ENCODE data around the gene CAB39. TPM values are rescaled to one million over a fixed set of nuclear protein-coding genes. Genes with fewer than 3 reads are reported as not detected.

Gene CAB39
- total and polyA plus RNA-seq, 10 donors, result 24.4 to 120 (median 80.2) TPM

- Histone ChIP-seq H3K4me1 (peaks cover 14 to 62% (median 48%) of the 10 kb centered on the region in 6 donors), H3K36me3 (peaks cover 0 to 55% (median 31%) of the 10 kb centered on the region in 6 donors), H3K27me3 (replicated peaks in 1 of 7) (no peaks in the 10 kb centered on the region), H3K9me3 (no peaks in the 10 kb centered on the region), H3K4me3 (peak overlapping the region in 1 of 8 donors; percentile 17), H3K27ac (peak overlapping the region in 6 of 8 donors; percentile 23 to 81 (median 60))
- intact Hi-C loops (cut with DNase I; ENCODE audit: low total_unique reads), result no loop called here
- TF ChIP-seq CTCF (IDR thresholded peaks at IDR 0.05 in 8 of 11, conservative IDR thresholded peaks at IDR 0.05 in 3 of 11) (no peak), POLR2AphosphoS5 (IDR thresholded peaks at IDR 0.05) (no peak), POLR2A (IDR thresholded peaks at IDR 0.05) (no peak)
- 77 to 92% (median 84%) methylated on average over 11 of the region's 11 CpGs for WGBS, 5 donors
- no peak for DNase-seq
Observed at GRCh38 chr2:230759481-230760167, 47.0 kb downstream of the CAB39 start.

- intact Hi-C loops (cut with DNase I; ENCODE audit: low total_unique reads), result no loop called here
Observed at GRCh38 chr2:230761704-230762103, 49.1 kb downstream of the CAB39 start.

GRCh38 chr2:230762317-230762896, 49.8 kb downstream of the CAB39 start:
- TF ChIP-seq POLR2A (IDR thresholded peaks at IDR 0.05) (no peak), CTCF (IDR thresholded peaks at IDR 0.05 in 8 of 11, conservative IDR thresholded peaks at IDR 0.05 in 3 of 11) (peak in 7 of 11 experiments; percentile 9 to 57 (median 43))
- no peak overlapping the region for H3K4me3 ChIP-seq
- H3K27me3 ChIP-seq (replicated peaks in 1 of 7), result no peaks in the 10 kb centered on the region
- H3K4me1 ChIP-seq, result peaks cover 5 to 53% (median 35%) of the 10 kb centered on the region in 6 donors
- no peak overlapping the region for H3K27ac ChIP-seq
- intact Hi-C loops (cut with DNase I; ENCODE audit: low total_unique reads), result no loop called here
- peaks cover 0 to 83% (median 35%) of the 10 kb centered on the region in 6 donors for H3K36me3 ChIP-seq
- no peaks in the 10 kb centered on the region for H3K9me3 ChIP-seq
- DNase-seq, result no peak
- WGBS, 5 donors, result 79 to 93% (median 89%) methylated on average over 4 of the region's 4 CpGs

More at GRCh38 chr2:230761704-230762103, 49.1 kb downstream of the CAB39 start:
- no peak overlapping the region for H3K27ac ChIP-seq
- DNase-seq, result no peak
- H3K36me3 ChIP-seq, result peaks cover 0 to 76% (median 35%) of the 10 kb centered on the region in 6 donors
- peaks cover 12 to 60% (median 41%) of the 10 kb centered on the region in 6 donors for H3K4me1 ChIP-seq
- H3K4me3 ChIP-seq, result no peak overlapping the region
- no peaks in the 10 kb centered on the region for H3K9me3 ChIP-seq
- TF ChIP-seq POLR2AphosphoS5 (IDR thresholded peaks at IDR 0.05) (no peak), POLR2A (IDR thresholded peaks at IDR 0.05) (no peak), CTCF (IDR thresholded peaks at IDR 0.05 in 8 of 11, conservative IDR thresholded peaks at IDR 0.05 in 3 of 11) (no peak)
- 94 to 99% (median 97%) methylated on average over 8 of the region's 8 CpGs for WGBS, 5 donors
- H3K27me3 ChIP-seq (replicated peaks in 1 of 7), result no peaks in the 10 kb centered on the region

GRCh38 chr2:230764346-230764745, 51.7 kb downstream of the CAB39 start:
- Histone ChIP-seq H3K27ac (no peak overlapping the region), H3K4me1 (peaks cover 0 to 33% (median 15%) of the 10 kb centered on the region in 6 donors), H3K27me3 (replicated peaks in 1 of 7) (no peaks in the 10 kb centered on the region), H3K4me3 (no peak overlapping the region), H3K9me3 (no peaks in the 10 kb centered on the region), H3K36me3 (peaks cover 0 to 94% (median 36%) of the 10 kb centered on the region in 6 donors)
- intact Hi-C loops (cut with DNase I; ENCODE audit: low total_unique reads), result no loop called here
- WGBS, 5 donors, result 81 to 91% (median 84%) methylated on average over 1 of the region's 1 CpG
- TF ChIP-seq CTCF (IDR thresholded peaks at IDR 0.05 in 8 of 11, conservative IDR thresholded peaks at IDR 0.05 in 3 of 11), result no peak
- TF ChIP-seq POLR2AphosphoS5 (IDR thresholded peaks at IDR 0.05), result no peak
- TF ChIP-seq POLR2A (IDR thresholded peaks at IDR 0.05), result no peak
- no peak for DNase-seq

Data from spleen (tissue), 11 donors.